Measurements from ENCODE around the gene DPP6. TPM values are rescaled to one million over a fixed set of nuclear protein-coding genes. Genes with fewer than 3 reads are reported as not detected.

The DPP6 gene
- total and polyA plus RNA-seq, 9 of the 15 experiments (the other 6 are each of a cell fraction or from before 2014, with no cell fraction given): not detected

DNA sequence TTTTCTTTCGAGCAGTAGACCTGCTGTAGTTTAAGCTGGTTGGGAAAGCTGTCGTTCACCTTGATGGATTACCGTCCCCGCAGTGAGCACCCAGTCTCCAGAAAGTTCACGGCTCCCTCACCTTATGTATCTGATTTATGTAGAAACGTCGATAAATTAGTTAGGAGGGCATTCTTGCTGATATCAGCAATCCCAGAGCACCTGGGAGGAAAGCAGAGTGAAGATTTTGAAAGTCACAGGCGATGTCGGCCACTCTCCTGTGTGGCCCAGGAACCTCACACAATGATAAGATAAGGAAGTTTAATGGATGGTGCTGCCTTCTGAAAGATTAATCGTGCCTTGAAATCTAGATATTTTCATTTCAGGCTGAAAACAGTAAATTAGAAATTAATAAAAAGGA is 336.8 kb downstream of the DPP6 start:
- in situ Hi-C loops (cut with MboI): no loop called here
- no peak for DNase-seq (ENCODE audit: extremely low read depth in 1 of 4, low spot score in 3 of 4)

More for the DNA sequence above, 336.8 kb downstream of the DPP6 start:
- no peak for TF ChIP-seq ZBTB17 (CRISPR knock-in tag; IDR thresholded peaks at IDR 0.05)
- no peak for TF ChIP-seq ZNF347 (CRISPR knock-in tag; IDR thresholded peaks at IDR 0.05; ENCODE audit: low read depth)
- TF ChIP-seq RBM39 (optimal IDR thresholded peaks at IDR 0.05; ENCODE audit: low read depth, low read length): no peak
- TF ChIP-seq CBX3 (IDR thresholded peaks at IDR 0.05; ENCODE audit: borderline replicate concordance in 1 of 2, low read length in 2 of 2): no peak
- no peak for TF ChIP-seq ZNF75A (CRISPR knock-in tag; IDR thresholded peaks at IDR 0.05)
- no peak for TF ChIP-seq XRCC4 (IDR thresholded peaks at IDR 0.05; ENCODE audit: extremely low read depth, insufficient read depth, insufficient read length)
- TF ChIP-seq ZNF764 (CRISPR knock-in tag; IDR thresholded peaks at IDR 0.05; ENCODE audit: low read depth): no peak
- no peak for TF ChIP-seq HNRNPLL (IDR thresholded peaks at IDR 0.05; ENCODE audit: low read depth, low read length, poor library complexity, severe bottlenecking)
- TF ChIP-seq RUNX1 (IDR thresholded peaks at IDR 0.05; ENCODE audit: low read depth): no peak
- TF ChIP-seq NFIX (CRISPR knock-in tag; IDR thresholded peaks at IDR 0.05; ENCODE audit: low read depth): no peak
- TF ChIP-seq, protein P1, sequence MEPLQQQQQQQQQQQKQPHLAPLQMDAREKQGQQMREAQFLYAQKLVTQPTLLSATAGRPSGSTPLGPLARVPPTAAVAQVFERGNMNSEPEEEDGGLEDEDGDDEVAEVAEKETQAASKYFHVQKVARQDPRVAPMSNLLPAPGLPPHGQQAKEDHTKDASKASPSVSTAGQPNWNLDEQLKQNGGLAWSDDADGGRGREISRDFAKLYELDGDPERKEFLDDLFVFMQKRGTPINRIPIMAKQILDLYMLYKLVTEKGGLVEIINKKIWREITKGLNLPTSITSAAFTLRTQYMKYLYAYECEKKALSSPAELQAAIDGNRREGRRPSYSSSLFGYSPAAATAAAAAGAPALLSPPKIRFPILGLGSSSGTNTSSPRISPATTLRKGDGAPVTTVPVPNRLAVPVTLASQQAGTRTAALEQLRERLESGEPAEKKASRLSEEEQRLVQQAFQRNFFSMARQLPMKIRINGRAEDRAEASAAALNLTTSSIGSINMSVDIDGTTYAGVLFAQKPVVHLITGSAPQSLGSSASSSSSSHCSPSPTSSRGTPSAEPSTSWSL (CRISPR knock-in tag; IDR thresholded peaks at IDR 0.05; ENCODE audit: borderline replicate concordance): no peak
- TF ChIP-seq MECOM (CRISPR knock-in tag; IDR thresholded peaks at IDR 0.05): no peak
- no peak for TF ChIP-seq CCAR2 (IDR thresholded peaks at IDR 0.05; ENCODE audit: low read depth, low read length)
- Histone ChIP-seq H3K4me1 (replicated peaks in 1 of 2; ENCODE audit: control insufficient read depth in 2 of 2, insufficient read depth in 2 of 2, low read length in 2 of 2) (no peaks in the 10 kb centered on the region), H3K79me2 (ENCODE audit: control insufficient read depth, insufficient read depth, low read length) (no peaks in the 10 kb centered on the region), H3K9me3 (replicated peaks; ENCODE audit: control insufficient read depth, insufficient read depth, low read depth, low read length) (no peaks in the 10 kb centered on the region), H3K27me3 (ENCODE audit: control insufficient read depth in 2 of 2, insufficient read depth in 2 of 2, low read length in 2 of 2) (peaks cover 6 to 25% of the 10 kb centered on the region in 2 experiments; a peak in 4 of 5 replicates), H3K4me2 (ENCODE audit: insufficient read depth, low read length) (no peak overlapping the region), H4K20me1 (replicated peaks; ENCODE audit: control insufficient read depth, insufficient read depth, low read length) (0 out of 2 replicates have a peak, but pooled peaks cover 5% of the 10 kb centered on the region), H3K27ac (ENCODE audit: extremely low read depth, low read depth, low read length) (no peak overlapping the region), H3K4me3 (no peak overlapping the region), H2AFZ (ENCODE audit: low read depth, low read length) (no peak overlapping the region), H3K9me1 (ENCODE audit: control insufficient read depth, insufficient read depth, low read length) (no peaks in the 10 kb centered on the region), H3K9ac (ENCODE audit: insufficient read depth in 1 of 2, low read depth in 2 of 2, low read length in 2 of 2) (no peak overlapping the region), H3K36me3 (ENCODE audit: control insufficient read depth, insufficient read depth, low read length) (no peaks in the 10 kb centered on the region)
- no TSS peak for BruUV-seq (replicated peaks)
- ChIA-PET CTCF (ENCODE audit: low intra/inter-chr PET ratio) (no interaction called here), POLR2A (no interaction called here)
- ATAC-seq: no peak
- FAIRE-seq: no peak
- WGBS (ENCODE audit: insufficient coverage, low coverage, missing lambda C conversion rate): 1% methylated on average over 10 of the region's 10 CpGs
- intact Hi-C loops (cut with micrococcal nuclease): no loop called here
